KOPT-K1 (cell line): ENCODE data around the gene LRPAP1.
"Not testable (repeated sequence)": the region's sequence is repeated elsewhere in the genome, so short reads cannot be mapped to it uniquely, and the experiment has no call there.

ENCODE experiments used
- H3K27ac ChIP-seq: fragments of 200-600 bp; sonication (generic); 2 replicates; pipeline ENCODE4 v1.5.1; 2016; ENCODE audit warnings: antibody characterized with exemption, mild to moderate bottlenecking, low read depth, low read length; ENCODE audit not compliant: poor library complexity, severe bottlenecking
- H3K36me3 ChIP-seq: fragments of 200-600 bp; sonication (generic); 2 replicates; pipeline ENCODE4 v1.5.1; 2017; ENCODE audit warnings: antibody characterized with exemption, mild to moderate bottlenecking, low read length, moderate library complexity; ENCODE audit not compliant: insufficient read depth
- H3K9me3 ChIP-seq: fragments of 200-600 bp; sonication (generic); 2 replicates; pipeline ENCODE4 v1.5.1; 2017; ENCODE audit warnings: antibody characterized with exemption, low read length, mild to moderate bottlenecking; ENCODE audit not compliant: insufficient read depth, poor library complexity, severe bottlenecking

The LRPAP1 gene

GRCh38 chr4:3569611-3570010, 37.4 kb upstream of the LRPAP1 start:
- not testable (repeated sequence) for H3K9me3 ChIP-seq, H3K27ac ChIP-seq, H3K36me3 ChIP-seq

- not testable (repeated sequence) for H3K36me3 ChIP-seq, H3K27ac ChIP-seq, H3K9me3 ChIP-seq
These were observed 34.5 kb upstream of the LRPAP1 start for GRCh38 chr4:3566701-3567100.

GRCh38 chr4:3566301-3566700, 34.1 kb upstream of the LRPAP1 start:
- not testable (repeated sequence) for H3K36me3 ChIP-seq, H3K27ac ChIP-seq, H3K9me3 ChIP-seq

GRCh38 chr4:3564948-3565347, 32.7 kb upstream of the LRPAP1 start:
- H3K9me3 ChIP-seq, H3K27ac ChIP-seq, H3K36me3 ChIP-seq: not testable (repeated sequence)

- Histone ChIP-seq H3K36me3 (no peaks in the 10 kb centered on the region), H3K27ac (no peak overlapping the region), H3K9me3 (no peaks in the 10 kb centered on the region)
These were observed 31.2 kb upstream of the LRPAP1 start for GRCh38 chr4:3563403-3563802.

- not testable (repeated sequence) for H3K27ac ChIP-seq, H3K36me3 ChIP-seq, H3K9me3 ChIP-seq
These were observed 29.9 kb upstream of the LRPAP1 start for GRCh38 chr4:3562127-3562526.

GRCh38 chr4:3560465-3560864, 28.2 kb upstream of the LRPAP1 start:
- not testable (repeated sequence) for H3K27ac ChIP-seq, H3K36me3 ChIP-seq, H3K9me3 ChIP-seq

- H3K27ac ChIP-seq, H3K9me3 ChIP-seq, H3K36me3 ChIP-seq: not testable (repeated sequence)
These were observed 27.4 kb upstream of the LRPAP1 start for GRCh38 chr4:3559381-3560290.

- H3K9me3 ChIP-seq, H3K36me3 ChIP-seq, H3K27ac ChIP-seq: not testable (repeated sequence)
These were observed 26.3 kb upstream of the LRPAP1 start for GRCh38 chr4:3558514-3558836.

GRCh38 chr4:3557676-3558513, 25.7 kb upstream of the LRPAP1 start:
- not testable (repeated sequence) for H3K27ac ChIP-seq, H3K36me3 ChIP-seq, H3K9me3 ChIP-seq

- not testable (repeated sequence) for H3K27ac ChIP-seq, H3K9me3 ChIP-seq, H3K36me3 ChIP-seq
These were observed 24.9 kb upstream of the LRPAP1 start for GRCh38 chr4:3557088-3557492.

GRCh38 chr4:3556244-3556867, 24.1 kb upstream of the LRPAP1 start:
- not testable (repeated sequence) for H3K36me3 ChIP-seq, H3K9me3 ChIP-seq, H3K27ac ChIP-seq

- H3K36me3 ChIP-seq, H3K27ac ChIP-seq, H3K9me3 ChIP-seq: not testable (repeated sequence)
These were observed 23.3 kb upstream of the LRPAP1 start for GRCh38 chr4:3555459-3556070.

- not testable (repeated sequence) for H3K36me3 ChIP-seq, H3K27ac ChIP-seq, H3K9me3 ChIP-seq
These were observed 19.1 kb upstream of the LRPAP1 start for GRCh38 chr4:3551366-3551765.

- not testable (repeated sequence) for H3K36me3 ChIP-seq, H3K27ac ChIP-seq, H3K9me3 ChIP-seq
These were observed 18.6 kb upstream of the LRPAP1 start for GRCh38 chr4:3550792-3551325.
